Esophagus muscularis mucosa (tissue), 4 donors: ENCODE data around the gene MCF2L.

ENCODE experiments used
- CTCF ChIP-seq, 3 experiments: fragments of 200-600 bp in 2 of 3; fragments of 450-650 bp in 1 of 3; sonication (generic) in 2 of 3; IDR thresholded peaks; one replicate each; pipeline ENCODE4 v1.5.1; 2017 to 2019; ENCODE audit warnings: antibody characterized with exemption in 3 of 3, mild to moderate bottlenecking in 2 of 3, moderate library complexity in 1 of 3
- EP300 ChIP-seq: sonication (generic); formaldehyde crosslinking; IDR thresholded peaks from one replicate; pipeline ENCODE4 v1.6.1; 2017; ENCODE audit warnings: antibody characterized with exemption
- POLR2A ChIP-seq: fragments of 450-650 bp; IDR thresholded peaks from one replicate; pipeline ENCODE4 v1.6.1; 2017; ENCODE audit warnings: antibody characterized with exemption, moderate library complexity, mild to moderate bottlenecking, low read depth
- POLR2AphosphoS5 ChIP-seq, 2 donors: sonication (generic); formaldehyde crosslinking; IDR thresholded peaks; one replicate each; pipeline ENCODE4 v1.6.1; 2017; ENCODE audit warnings: antibody characterized with exemption in 2 of 2

- TF ChIP-seq POLR2A = no peak
- no peak for TF ChIP-seq CTCF (IDR thresholded peaks at IDR 0.05)
- no peak for TF ChIP-seq POLR2AphosphoS5 (IDR thresholded peaks at IDR 0.05)
- TF ChIP-seq EP300 = no peak
Measured at GRCh38 chr13:113103646-113104045, 134.6 kb downstream of the MCF2L start.
